Measurements from ENCODE around the gene CA11. TPM values are rescaled to one million over a fixed set of nuclear protein-coding genes. Genes with fewer than 3 reads are reported as not detected.

Gene CA11
- total RNA-seq, 2 experiments from 2014 or later = 10.1 to 10.8 TPM

DNA sequence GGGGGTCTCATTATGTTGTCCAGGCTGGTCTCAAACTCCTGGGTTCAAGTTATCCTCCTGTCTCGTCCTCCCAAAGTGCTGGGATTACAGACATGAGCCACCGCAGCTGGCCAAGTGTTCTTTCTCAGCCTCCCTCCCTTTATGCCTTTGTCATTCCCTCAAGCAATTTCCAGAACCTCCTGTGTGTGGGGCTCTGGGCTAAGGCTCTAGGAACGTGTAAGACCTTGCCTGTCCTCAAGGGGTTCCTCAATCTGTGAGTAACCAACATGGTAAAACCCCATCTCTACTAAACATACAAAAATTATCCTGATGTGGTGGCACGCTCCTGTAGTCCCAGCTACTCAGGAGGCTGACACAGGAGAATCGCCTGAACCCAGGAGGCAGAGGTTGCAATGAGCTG lies 55.0 kb downstream of the CA11 start:
- H3K27me3 Mint-ChIP-seq = no peaks in the 10 kb centered on the region
- H3K9me3 Mint-ChIP-seq = no peaks in the 10 kb centered on the region
- H3K36me3 Mint-ChIP-seq (ENCODE audit: low read depth) = peaks cover 5% of the 10 kb centered on the region
- no peak for DNase-seq
- H3K27ac Mint-ChIP-seq = peak overlapping the region; percentile 50
- H3K4me3 Mint-ChIP-seq = no peak overlapping the region
- H3K4me1 Mint-ChIP-seq = peaks cover 20% of the 10 kb centered on the region
- ChIA-PET CTCF (interaction anchor here (3.7 kb wide), 1 partner anchor 83 kb away, joined by 19 read pairs; no protein-coding TSS in a partner anchor), POLR2A (no interaction called here)

DNA sequence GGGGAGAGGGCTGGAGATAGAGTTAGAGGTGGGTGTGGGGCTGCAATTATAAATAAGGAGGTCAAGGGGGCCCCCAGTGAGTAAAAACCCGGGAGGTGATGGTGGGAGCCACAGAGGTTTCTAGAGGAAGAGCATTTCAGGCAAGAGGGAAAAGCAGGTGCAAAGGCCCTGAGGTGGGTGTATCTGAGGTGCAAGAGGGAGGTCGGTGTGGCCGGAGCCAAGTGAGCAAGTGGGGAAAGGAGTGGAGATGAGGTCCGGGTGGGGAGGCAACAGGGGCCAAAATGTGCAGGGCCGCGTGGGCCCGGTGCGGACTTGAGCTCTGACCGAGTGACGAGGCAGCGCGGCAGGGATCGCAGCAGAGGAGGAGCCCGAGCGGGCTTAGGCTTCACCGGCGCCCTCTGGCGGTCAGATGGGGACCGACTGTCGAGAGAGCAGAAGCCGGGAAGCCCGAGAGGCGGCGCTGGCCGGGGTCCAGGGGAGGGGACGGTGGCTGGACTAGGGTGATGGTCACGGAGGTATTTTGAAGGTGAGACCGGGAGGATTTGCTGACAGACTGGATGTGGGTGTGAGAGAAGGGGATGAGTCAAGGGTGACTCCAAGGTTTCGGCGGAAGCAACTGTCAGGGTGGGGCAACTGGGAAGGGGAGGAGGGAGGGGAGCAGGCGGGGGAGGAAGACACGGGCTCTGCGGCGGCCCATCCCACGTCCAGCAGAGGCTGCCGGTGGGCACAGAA lies 57.2 kb downstream of the CA11 start:
- POLR2A ChIA-PET = no interaction called here
- peak overlapping the region; percentile 78 for H3K4me3 Mint-ChIP-seq

More for the DNA sequence above, 57.2 kb downstream of the CA11 start:
- H3K36me3 Mint-ChIP-seq (ENCODE audit: low read depth) = peaks cover 6% of the 10 kb centered on the region
- DNase-seq = peak; percentile 90
- CTCF ChIA-PET = interaction anchor here (0.6 to 3.7 kb wide), 19 partner anchors 12 to 275 kb away, joined by 3 to 19 read pairs (median 5); partner anchors contain the start of genes RPL18, SPACA4 and SPHK2
- peaks cover 23% of the 10 kb centered on the region for H3K4me1 Mint-ChIP-seq
- H3K27me3 Mint-ChIP-seq = no peaks in the 10 kb centered on the region
- peak overlapping the region; percentile 88 for H3K27ac Mint-ChIP-seq
- no peaks in the 10 kb centered on the region for H3K9me3 Mint-ChIP-seq

Other genes with a start within 250 kb of the CA11 start
- gene GRWD1, start 200.2 kb downstream of the CA11 start, total RNA-seq = 10 to 100 TPM; 31.0 to 35.2 TPM
- 1 to 10 TPM in 1 of 2 experiments, under 1 TPM in 1; 0.87 to 1.0 TPM for gene KCNJ14, start 190.6 kb downstream of the CA11 start, total RNA-seq
- gene CYTH2, start 176.8 kb downstream of the CA11 start, total RNA-seq = 10 to 100 TPM; 43.2 to 50.7 TPM
- 1 to 10 TPM; 3.7 to 5.1 TPM for gene LMTK3, start 134.4 kb downstream of the CA11 start, total RNA-seq
- under 1 TPM; 0.21 to 0.30 TPM for gene SULT2B1, start 94.0 kb downstream of the CA11 start, total RNA-seq
- not detected for gene SPACA4, start 39.4 kb downstream of the CA11 start, total RNA-seq
- 1 to 10 TPM; 2.5 TPM for gene FAM83E, start 31.1 kb downstream of the CA11 start, total RNA-seq
- 1,000 to 10,000 TPM; 1,477 to 1,601 TPM for gene RPL18, start 27.0 kb downstream of the CA11 start, total RNA-seq
- gene SPHK2, start 26.7 kb downstream of the CA11 start, total RNA-seq = 10 to 100 TPM; 28.2 to 33.6 TPM
- 10 to 100 TPM; 24.1 to 25.8 TPM for gene DBP, start 8.8 kb downstream of the CA11 start, total RNA-seq
- 1 to 10 TPM; 1.0 to 1.4 TPM for gene NTN5, start 26.8 kb upstream of the CA11 start, total RNA-seq
- gene FUT2, start 49.8 kb upstream of the CA11 start, total RNA-seq = not detected
- gene MAMSTR, start 73.5 kb upstream of the CA11 start, total RNA-seq = 1 to 10 TPM; 1.1 to 1.5 TPM
- under 1 TPM; 0.31 to 0.50 TPM for gene RASIP1, start 94.4 kb upstream of the CA11 start, total RNA-seq
- gene IZUMO1, start 100.7 kb upstream of the CA11 start, total RNA-seq = under 1 TPM in 1 of 2 experiments, not detected in 1; 0.10 TPM
- under 1 TPM; 0.10 to 0.23 TPM for gene FUT1, start 106.5 kb upstream of the CA11 start, total RNA-seq
- not detected for gene FGF21, start 109.3 kb upstream of the CA11 start, total RNA-seq
- 10 to 100 TPM; 42.3 to 43.3 TPM for gene BCAT2, start 164.8 kb upstream of the CA11 start, total RNA-seq
- gene HSD17B14, start 190.3 kb upstream of the CA11 start, total RNA-seq = under 1 TPM; 0.27 to 0.77 TPM
- gene PLEKHA4, start 222.4 kb upstream of the CA11 start, total RNA-seq = 1 to 10 TPM; 3.8 to 4.6 TPM
- 10 to 100 TPM; 49.6 to 53.3 TPM for gene PPP1R15A, start 226.2 kb upstream of the CA11 start, total RNA-seq